Measurements from ENCODE around the gene SYT11.

SYT11 gene

GRCh38 chr1:155867766-155868165 lies 8.4 kb downstream of the SYT11 start:
- no peaks in the 10 kb centered on the region for H3K27me3 ChIP-seq
- H3K9me3 ChIP-seq: no peaks in the 10 kb centered on the region
- H3K4me3 ChIP-seq (ENCODE audit: low read depth in 1 of 2, low read length in 1 of 2): no peak overlapping the region
- H3K27ac ChIP-seq: no peak overlapping the region
- TF ChIP-seq CTCF (IDR thresholded peaks at IDR 0.05): no peak
- no peaks in the 10 kb centered on the region for H3K36me3 ChIP-seq
- H3K4me1 ChIP-seq (ENCODE audit: control insufficient read depth in 1 of 2, insufficient read depth in 1 of 2, low read depth in 1 of 2, low read length in 1 of 2): no peaks in the 10 kb centered on the region

GRCh38 chr1:155871390-155871789 lies 12.0 kb downstream of the SYT11 start:
- Histone ChIP-seq H3K9me3 (no peaks in the 10 kb centered on the region), H3K4me1 (ENCODE audit: control insufficient read depth in 1 of 2, insufficient read depth in 1 of 2, low read depth in 1 of 2, low read length in 1 of 2) (no peaks in the 10 kb centered on the region), H3K27me3 (no peaks in the 10 kb centered on the region), H3K36me3 (no peaks in the 10 kb centered on the region), H3K4me3 (ENCODE audit: low read depth in 1 of 2, low read length in 1 of 2) (no peak overlapping the region), H3K27ac (no peak overlapping the region)
- no peak for TF ChIP-seq CTCF (IDR thresholded peaks at IDR 0.05)

- H3K36me3 ChIP-seq: no peaks in the 10 kb centered on the region
- H3K27ac ChIP-seq: no peak overlapping the region
- TF ChIP-seq CTCF (IDR thresholded peaks at IDR 0.05): no peak
- no peak overlapping the region for H3K4me3 ChIP-seq (ENCODE audit: low read depth in 1 of 2, low read length in 1 of 2)
- H3K9me3 ChIP-seq: no peaks in the 10 kb centered on the region
- H3K4me1 ChIP-seq (ENCODE audit: control insufficient read depth in 1 of 2, insufficient read depth in 1 of 2, low read depth in 1 of 2, low read length in 1 of 2): no peaks in the 10 kb centered on the region
- H3K27me3 ChIP-seq: no peaks in the 10 kb centered on the region
Measured at GRCh38 chr1:155872527-155872926, 13.2 kb downstream of the SYT11 start.

GRCh38 chr1:155873860-155874259 lies 14.5 kb downstream of the SYT11 start:
- H3K9me3 ChIP-seq: no peaks in the 10 kb centered on the region
- no peak overlapping the region for H3K27ac ChIP-seq
- no peak overlapping the region for H3K4me3 ChIP-seq (ENCODE audit: low read depth in 1 of 2, low read length in 1 of 2)
- no peaks in the 10 kb centered on the region for H3K36me3 ChIP-seq
- no peak for TF ChIP-seq CTCF (IDR thresholded peaks at IDR 0.05)
- no peaks in the 10 kb centered on the region for H3K27me3 ChIP-seq
- H3K4me1 ChIP-seq (ENCODE audit: control insufficient read depth in 1 of 2, insufficient read depth in 1 of 2, low read depth in 1 of 2, low read length in 1 of 2): no peaks in the 10 kb centered on the region

GRCh38 chr1:155877945-155878344 lies 18.6 kb downstream of the SYT11 start:
- TF ChIP-seq CTCF (IDR thresholded peaks at IDR 0.05): no peak
- no peaks in the 10 kb centered on the region for H3K27me3 ChIP-seq
- no peak overlapping the region for H3K27ac ChIP-seq

GRCh38 chr1:155880251-155880650 lies 20.9 kb downstream of the SYT11 start:
- TF ChIP-seq CTCF (IDR thresholded peaks at IDR 0.05): no peak
- H3K36me3 ChIP-seq: no peaks in the 10 kb centered on the region
- H3K27ac ChIP-seq: no peak overlapping the region
- no peaks in the 10 kb centered on the region for H3K27me3 ChIP-seq
- H3K4me1 ChIP-seq (ENCODE audit: control insufficient read depth in 1 of 2, insufficient read depth in 1 of 2, low read depth in 1 of 2, low read length in 1 of 2): no peaks in the 10 kb centered on the region
- no peak overlapping the region for H3K4me3 ChIP-seq (ENCODE audit: low read depth in 1 of 2, low read length in 1 of 2)
- no peaks in the 10 kb centered on the region for H3K9me3 ChIP-seq

More at GRCh38 chr1:155877945-155878344, 18.6 kb downstream of the SYT11 start:
- Histone ChIP-seq H3K4me3 (ENCODE audit: low read depth in 1 of 2, low read length in 1 of 2) (no peak overlapping the region), H3K36me3 (no peaks in the 10 kb centered on the region), H3K4me1 (ENCODE audit: control insufficient read depth in 1 of 2, insufficient read depth in 1 of 2, low read depth in 1 of 2, low read length in 1 of 2) (no peaks in the 10 kb centered on the region), H3K9me3 (no peaks in the 10 kb centered on the region)
